Liver (tissue), 9 donors: ENCODE measurements around the gene MAB21L4. TPM values are rescaled to one million over a fixed set of nuclear protein-coding genes. Genes with fewer than 3 reads are reported as not detected.

ENCODE experiments used
- DNase-seq: peaks from one replicate; pipeline ENCODE4 v3.0.0-alpha.2; 2017; ENCODE audit warnings: low spot score
- H3K27ac ChIP-seq, 2 donors: one replicate each; pipeline ENCODE4 v1.7.0; 2013; ENCODE audit warnings: inconsistent platforms in 2 of 2, low read length in 2 of 2, control low read depth in 1 of 2, low read depth in 1 of 2, mild to moderate bottlenecking in 1 of 2
- H3K27me3 ChIP-seq, 4 donors: one replicate each; pipeline versions ENCODE4 v1.6.1 to v1.7.0; 2013; ENCODE audit warnings: low read length in 3 of 4, inconsistent platforms in 1 of 4, mild to moderate bottlenecking in 1 of 4, moderate library complexity in 1 of 4; ENCODE audit not compliant: control insufficient read depth in 4 of 4, insufficient read depth in 4 of 4
- H3K36me3 ChIP-seq, 4 donors: one replicate each; pipeline versions ENCODE4 v1.6.1 to v1.7.0; 2013; ENCODE audit warnings: low read length in 3 of 4, mild to moderate bottlenecking in 3 of 4, low read depth in 1 of 4, moderate library complexity in 1 of 4; ENCODE audit not compliant: control insufficient read depth in 4 of 4, insufficient read depth in 3 of 4
- H3K4me1 ChIP-seq, 4 donors: one replicate each; pipeline versions ENCODE4 v1.6.1 to v1.7.0; 2013; ENCODE audit warnings: low read length in 3 of 4, mild to moderate bottlenecking in 3 of 4, moderate library complexity in 1 of 4; ENCODE audit not compliant: control insufficient read depth in 4 of 4, insufficient read depth in 4 of 4
- H3K4me3 ChIP-seq, 3 donors: one replicate each; pipeline versions ENCODE4 v1.6.1 to v1.7.0; 2013; ENCODE audit warnings: low read length in 3 of 3, control low read depth in 1 of 3, low read depth in 1 of 3, mild to moderate bottlenecking in 1 of 3
- H3K9ac ChIP-seq, 2 donors: one replicate each; pipeline ENCODE4 v1.7.0; 2013; ENCODE audit warnings: low read length in 2 of 2, mild to moderate bottlenecking in 2 of 2, moderate library complexity in 2 of 2, control low read depth in 1 of 2, low read depth in 1 of 2
- H3K9me3 ChIP-seq, 4 donors: one replicate each; pipeline versions ENCODE4 v1.6.1 to v1.7.0; 2013; ENCODE audit warnings: low read length in 3 of 4; ENCODE audit not compliant: control insufficient read depth in 4 of 4
- CTCF ChIP-seq: fragments of 150-350 bp; IDR thresholded peaks from 2 replicates; pipeline ENCODE4 v1.5.1; 2017; ENCODE audit warnings: improper control_type of control experiment, low read depth, low read length; ENCODE audit not compliant: missing input control
- FOXA1 ChIP-seq: IDR thresholded peaks from 2 replicates; pipeline ENCODE4 v1.6.1; 2016; ENCODE audit warnings: antibody characterized with exemption
- GABPA ChIP-seq, 2 donors: IDR thresholded peaks in 1 of 2; conservative IDR thresholded peaks in 1 of 2; 2 replicates each; pipeline ENCODE4 v1.6.1; 2016; ENCODE audit warnings: antibody characterized with exemption in 2 of 2, mild to moderate bottlenecking in 1 of 2, moderate library complexity in 1 of 2
- HNF4A ChIP-seq, 2 donors: conservative IDR thresholded peaks; 2 replicates each; pipeline ENCODE4 v1.6.1; 2016; ENCODE audit warnings: antibody characterized with exemption in 2 of 2, mild to moderate bottlenecking in 2 of 2
- HNF4G ChIP-seq: IDR thresholded peaks from 2 replicates; pipeline ENCODE4 v1.6.1; 2016; ENCODE audit warnings: antibody characterized with exemption
- RXRA ChIP-seq, 2 donors: IDR thresholded peaks; 2 replicates each; pipeline ENCODE4 v1.6.1; 2017 to 2018; ENCODE audit warnings: antibody characterized with exemption in 2 of 2, mild to moderate bottlenecking in 1 of 2
- SP1 ChIP-seq: IDR thresholded peaks from 2 replicates; pipeline ENCODE4 v1.6.1; 2018; ENCODE audit warnings: antibody characterized with exemption, mild to moderate bottlenecking
- TAF1 ChIP-seq: conservative IDR thresholded peaks from 2 replicates; pipeline ENCODE4 v1.6.1; 2016; ENCODE audit warnings: antibody characterized with exemption, mild to moderate bottlenecking
- YY1 ChIP-seq: IDR thresholded peaks from 2 replicates; pipeline ENCODE4 v1.6.1; 2016; ENCODE audit warnings: antibody characterized with exemption, mild to moderate bottlenecking
- WGBS: extraction: QIAGEN DNeasy Blood & Tissue Kit; methylation state at CpG from one replicate; pipeline ENCODE4 v1.1.7; 2013; 5-methylcytosine and 5-hydroxymethylcytosine counted together
- polyA plus RNA-seq, 2 donors: library from polyadenylated mRNA; stranded (reverse) in 1 of 2; unstranded in 1 of 2; fragments of 200-250 nt in 1 of 2; fragments of >200 nt in 1 of 2; fragmentation: Nextera tagmentation in 1 of 2; extraction: Ambion mirVana in 1 of 2; gene quantifications; one replicate each; pipeline versions ENCODE4 v1.2.1 to v1.2.3, GENCODE V29; 2013 to 2015
- total RNA-seq, 2 donors: library from RNA; depleted of rRNA; stranded (reverse); fragments of >200 nt; gene quantifications; one replicate each; pipeline ENCODE4 v1.2.3, GENCODE V29; 2014
- TF ChIP-seq, protein P1 (sequence below): IDR thresholded peaks from 2 replicates; pipeline ENCODE4 v1.6.1; 2016; ENCODE audit warnings: antibody characterized with exemption, mild to moderate bottlenecking
- TF ChIP-seq, protein P2 (sequence below): IDR thresholded peaks from 2 replicates; pipeline ENCODE4 v1.6.1; 2016; ENCODE audit warnings: antibody characterized with exemption
- donor health status: healthy.
- donor health status: healthy.
- donor health status: healthy.
- donor health status: healthy.
- donor health status: healthy.

The MAB21L4 gene
- total and polyA plus RNA-seq, 4 donors, result 0.59 to 8.8 (median 1.1) TPM

- H3K36me3 ChIP-seq, result no peaks in the 10 kb centered on the region
- WGBS, result 62% methylated on average over 7 of the region's 7 CpGs
- TF ChIP-seq CTCF, result no peak
- no peak overlapping the region for H3K9ac ChIP-seq
- DNase-seq, result no peak
- H3K9me3 ChIP-seq, result peaks cover 0 to 3% (median 0%) of the 10 kb centered on the region in 4 donors
- H3K27ac ChIP-seq, result no peak overlapping the region
- no peak overlapping the region for H3K4me3 ChIP-seq
- no peaks in the 10 kb centered on the region for H3K27me3 ChIP-seq
- H3K4me1 ChIP-seq, result peaks cover 8 to 29% (median 19%) of the 10 kb centered on the region in 4 donors
These were observed 438 bp upstream of the MAB21L4 start for GRCh38 chr2:240896394-240896793.

DNA sequence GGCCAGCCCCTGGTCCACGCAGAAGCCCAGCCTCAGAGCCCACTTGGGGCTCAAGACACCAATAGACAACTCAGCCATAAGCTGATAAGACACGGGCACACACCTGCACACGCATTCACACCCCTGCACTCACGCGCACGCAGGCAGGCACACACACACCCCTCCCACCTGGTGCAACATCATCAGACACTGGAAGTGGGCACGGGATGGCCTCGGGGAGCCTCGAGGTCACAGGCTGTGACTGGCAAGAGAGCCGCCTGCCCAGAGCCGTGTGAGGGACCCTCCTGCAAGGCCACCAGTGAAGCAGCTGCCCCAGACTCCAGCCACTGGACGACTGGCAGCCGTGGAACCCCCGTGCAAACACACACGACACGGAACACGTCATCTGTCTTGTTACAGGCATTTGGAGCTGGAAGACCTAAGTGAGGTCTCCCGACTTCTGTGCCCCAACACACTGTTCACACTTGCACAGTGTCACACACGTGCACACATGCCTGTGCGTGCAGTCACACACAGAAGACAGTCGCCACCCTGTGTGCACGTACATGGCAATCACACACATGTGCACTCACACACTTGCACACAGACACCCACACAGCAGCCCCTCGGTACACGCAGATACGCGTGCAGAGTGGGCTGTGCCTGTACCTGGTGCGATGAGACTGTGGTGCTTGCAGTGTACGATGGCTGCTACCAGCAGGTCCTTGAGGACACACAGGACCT lies 959 bp downstream of the MAB21L4 start:
- H3K9ac ChIP-seq, result no peak overlapping the region
- no peak for DNase-seq
- peaks cover 13 to 34% (median 26%) of the 10 kb centered on the region in 4 donors for H3K4me1 ChIP-seq
- no peaks in the 10 kb centered on the region for H3K36me3 ChIP-seq
- TF ChIP-seq FOXA1, result no peak
- TF ChIP-seq GABPA (IDR thresholded peaks at IDR 0.05 in 1 of 2, conservative IDR thresholded peaks at IDR 0.05 in 1 of 2), result no peak
- TF ChIP-seq, protein P1, sequence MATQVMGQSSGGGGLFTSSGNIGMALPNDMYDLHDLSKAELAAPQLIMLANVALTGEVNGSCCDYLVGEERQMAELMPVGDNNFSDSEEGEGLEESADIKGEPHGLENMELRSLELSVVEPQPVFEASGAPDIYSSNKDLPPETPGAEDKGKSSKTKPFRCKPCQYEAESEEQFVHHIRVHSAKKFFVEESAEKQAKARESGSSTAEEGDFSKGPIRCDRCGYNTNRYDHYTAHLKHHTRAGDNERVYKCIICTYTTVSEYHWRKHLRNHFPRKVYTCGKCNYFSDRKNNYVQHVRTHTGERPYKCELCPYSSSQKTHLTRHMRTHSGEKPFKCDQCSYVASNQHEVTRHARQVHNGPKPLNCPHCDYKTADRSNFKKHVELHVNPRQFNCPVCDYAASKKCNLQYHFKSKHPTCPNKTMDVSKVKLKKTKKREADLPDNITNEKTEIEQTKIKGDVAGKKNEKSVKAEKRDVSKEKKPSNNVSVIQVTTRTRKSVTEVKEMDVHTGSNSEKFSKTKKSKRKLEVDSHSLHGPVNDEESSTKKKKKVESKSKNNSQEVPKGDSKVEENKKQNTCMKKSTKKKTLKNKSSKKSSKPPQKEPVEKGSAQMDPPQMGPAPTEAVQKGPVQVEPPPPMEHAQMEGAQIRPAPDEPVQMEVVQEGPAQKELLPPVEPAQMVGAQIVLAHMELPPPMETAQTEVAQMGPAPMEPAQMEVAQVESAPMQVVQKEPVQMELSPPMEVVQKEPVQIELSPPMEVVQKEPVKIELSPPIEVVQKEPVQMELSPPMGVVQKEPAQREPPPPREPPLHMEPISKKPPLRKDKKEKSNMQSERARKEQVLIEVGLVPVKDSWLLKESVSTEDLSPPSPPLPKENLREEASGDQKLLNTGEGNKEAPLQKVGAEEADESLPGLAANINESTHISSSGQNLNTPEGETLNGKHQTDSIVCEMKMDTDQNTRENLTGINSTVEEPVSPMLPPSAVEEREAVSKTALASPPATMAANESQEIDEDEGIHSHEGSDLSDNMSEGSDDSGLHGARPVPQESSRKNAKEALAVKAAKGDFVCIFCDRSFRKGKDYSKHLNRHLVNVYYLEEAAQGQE, result no peak
- TF ChIP-seq YY1, result no peak
- TF ChIP-seq SP1, result no peak
- TF ChIP-seq HNF4G, result no peak
- TF ChIP-seq, protein P2, sequence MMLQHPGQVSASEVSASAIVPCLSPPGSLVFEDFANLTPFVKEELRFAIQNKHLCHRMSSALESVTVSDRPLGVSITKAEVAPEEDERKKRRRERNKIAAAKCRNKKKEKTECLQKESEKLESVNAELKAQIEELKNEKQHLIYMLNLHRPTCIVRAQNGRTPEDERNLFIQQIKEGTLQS, result no peak
- TF ChIP-seq HNF4A (conservative IDR thresholded peaks at IDR 0.05), result no peak
- no peak for TF ChIP-seq TAF1
- 67% methylated on average over 28 of the region's 28 CpGs for WGBS
- H3K27me3 ChIP-seq, result no peaks in the 10 kb centered on the region
- no peak overlapping the region for H3K4me3 ChIP-seq
- no peaks in the 10 kb centered on the region for H3K9me3 ChIP-seq
- no peak overlapping the region for H3K27ac ChIP-seq

- H3K9ac ChIP-seq, result no peak overlapping the region
- 71% methylated on average over 9 of the region's 9 CpGs for WGBS
- H3K27ac ChIP-seq, result no peak overlapping the region
- no peak for TF ChIP-seq FOXA1
- peak in 1 of 2 donors; percentile 28 for TF ChIP-seq RXRA (IDR thresholded peaks at IDR 0.05)
- H3K4me1 ChIP-seq, result peaks cover 22 to 43% (median 36%) of the 10 kb centered on the region in 4 donors
- H3K27me3 ChIP-seq, result no peaks in the 10 kb centered on the region
- DNase-seq, result no peak
- no peaks in the 10 kb centered on the region for H3K36me3 ChIP-seq
- H3K4me3 ChIP-seq, result no peak overlapping the region
- no peaks in the 10 kb centered on the region for H3K9me3 ChIP-seq
These were observed 1.9 kb downstream of the MAB21L4 start for GRCh38 chr2:240894006-240894405.
